SU-DHL-6 (cell line): ENCODE data around the gene CACNB3.

Experiments
- EZH2phosphoT487 ChIP-seq: fragments of 200-600 bp; sonication (generic), shearing (Covaris generic); conservative IDR thresholded peaks from 2 replicates; pipeline ENCODE4 v1.6.1; 2018; ENCODE audit warnings: mild to moderate bottlenecking, antibody characterized with exemption, low read length, moderate library complexity, mixed read lengths
- TF ChIP-seq, protein P1 (sequence below): fragments of 200-600 bp; sonication (generic); IDR thresholded peaks from one replicate; pipeline ENCODE4 v1.5.1; 2017; ENCODE audit warnings: antibody characterized with exemption, mild to moderate bottlenecking, low read length, moderate library complexity; ENCODE audit not compliant: insufficient read depth, poor library complexity, severe bottlenecking

GRCh38 chr12:48824112-48824511, 5.8 kb downstream of the CACNB3 start:
- TF ChIP-seq, protein P1, sequence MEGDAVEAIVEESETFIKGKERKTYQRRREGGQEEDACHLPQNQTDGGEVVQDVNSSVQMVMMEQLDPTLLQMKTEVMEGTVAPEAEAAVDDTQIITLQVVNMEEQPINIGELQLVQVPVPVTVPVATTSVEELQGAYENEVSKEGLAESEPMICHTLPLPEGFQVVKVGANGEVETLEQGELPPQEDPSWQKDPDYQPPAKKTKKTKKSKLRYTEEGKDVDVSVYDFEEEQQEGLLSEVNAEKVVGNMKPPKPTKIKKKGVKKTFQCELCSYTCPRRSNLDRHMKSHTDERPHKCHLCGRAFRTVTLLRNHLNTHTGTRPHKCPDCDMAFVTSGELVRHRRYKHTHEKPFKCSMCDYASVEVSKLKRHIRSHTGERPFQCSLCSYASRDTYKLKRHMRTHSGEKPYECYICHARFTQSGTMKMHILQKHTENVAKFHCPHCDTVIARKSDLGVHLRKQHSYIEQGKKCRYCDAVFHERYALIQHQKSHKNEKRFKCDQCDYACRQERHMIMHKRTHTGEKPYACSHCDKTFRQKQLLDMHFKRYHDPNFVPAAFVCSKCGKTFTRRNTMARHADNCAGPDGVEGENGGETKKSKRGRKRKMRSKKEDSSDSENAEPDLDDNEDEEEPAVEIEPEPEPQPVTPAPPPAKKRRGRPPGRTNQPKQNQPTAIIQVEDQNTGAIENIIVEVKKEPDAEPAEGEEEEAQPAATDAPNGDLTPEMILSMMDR: no peak
- TF ChIP-seq EZH2phosphoT487: no peak
